IgD-negative memory B cell (primary cell): ENCODE results near the gene DNAH5. TPM values are rescaled to one million over a fixed set of nuclear protein-coding genes. Genes with fewer than 3 reads are reported as not detected.
A peak's percentile ranks its signal among the peaks of the same experiment; 100 is the strongest.
"Not testable (repeated sequence)": the region's sequence is repeated elsewhere in the genome, so short reads cannot be mapped to it uniquely, and the experiment has no call there.

Experiments used
- H3K27ac Mint-ChIP-seq, 3 donors: one replicate each; pipeline ENCODE4 v1.8.0; 2020 to 2022; ENCODE audit warnings: mild to moderate bottlenecking in 3 of 3, mixed read lengths in 3 of 3, moderate library complexity in 1 of 3
- H3K27me3 Mint-ChIP-seq: one replicate; pipeline ENCODE4 v1.8.0; 2021; ENCODE audit warnings: mixed read lengths
- H3K36me3 Mint-ChIP-seq: one replicate; pipeline ENCODE4 v1.8.0; 2020; ENCODE audit warnings: mild to moderate bottlenecking, mixed read lengths
- H3K4me1 Mint-ChIP-seq, 3 donors: one replicate each; pipeline ENCODE4 v1.8.0; 2020 to 2022; ENCODE audit warnings: mixed read lengths in 3 of 3, mild to moderate bottlenecking in 1 of 3
- H3K4me3 Mint-ChIP-seq, 4 donors: one replicate each; pipeline ENCODE4 v1.8.0; 2020 to 2022; ENCODE audit warnings: mild to moderate bottlenecking in 4 of 4, mixed read lengths in 4 of 4, moderate library complexity in 3 of 4
- H3K9me3 Mint-ChIP-seq, 3 donors: one replicate each; pipeline ENCODE4 v1.8.0; 2020 to 2021; ENCODE audit warnings: mixed read lengths in 3 of 3, mild to moderate bottlenecking in 1 of 3
- polyA plus RNA-seq: library from polyadenylated mRNA; unstranded; fragments of 300-500 nt; fragmentation: Illumina TruSeq; gene quantifications from one replicate; pipeline ENCODE4 v1.2.3, GENCODE V29; 2021

The DNAH5 gene, protein sequence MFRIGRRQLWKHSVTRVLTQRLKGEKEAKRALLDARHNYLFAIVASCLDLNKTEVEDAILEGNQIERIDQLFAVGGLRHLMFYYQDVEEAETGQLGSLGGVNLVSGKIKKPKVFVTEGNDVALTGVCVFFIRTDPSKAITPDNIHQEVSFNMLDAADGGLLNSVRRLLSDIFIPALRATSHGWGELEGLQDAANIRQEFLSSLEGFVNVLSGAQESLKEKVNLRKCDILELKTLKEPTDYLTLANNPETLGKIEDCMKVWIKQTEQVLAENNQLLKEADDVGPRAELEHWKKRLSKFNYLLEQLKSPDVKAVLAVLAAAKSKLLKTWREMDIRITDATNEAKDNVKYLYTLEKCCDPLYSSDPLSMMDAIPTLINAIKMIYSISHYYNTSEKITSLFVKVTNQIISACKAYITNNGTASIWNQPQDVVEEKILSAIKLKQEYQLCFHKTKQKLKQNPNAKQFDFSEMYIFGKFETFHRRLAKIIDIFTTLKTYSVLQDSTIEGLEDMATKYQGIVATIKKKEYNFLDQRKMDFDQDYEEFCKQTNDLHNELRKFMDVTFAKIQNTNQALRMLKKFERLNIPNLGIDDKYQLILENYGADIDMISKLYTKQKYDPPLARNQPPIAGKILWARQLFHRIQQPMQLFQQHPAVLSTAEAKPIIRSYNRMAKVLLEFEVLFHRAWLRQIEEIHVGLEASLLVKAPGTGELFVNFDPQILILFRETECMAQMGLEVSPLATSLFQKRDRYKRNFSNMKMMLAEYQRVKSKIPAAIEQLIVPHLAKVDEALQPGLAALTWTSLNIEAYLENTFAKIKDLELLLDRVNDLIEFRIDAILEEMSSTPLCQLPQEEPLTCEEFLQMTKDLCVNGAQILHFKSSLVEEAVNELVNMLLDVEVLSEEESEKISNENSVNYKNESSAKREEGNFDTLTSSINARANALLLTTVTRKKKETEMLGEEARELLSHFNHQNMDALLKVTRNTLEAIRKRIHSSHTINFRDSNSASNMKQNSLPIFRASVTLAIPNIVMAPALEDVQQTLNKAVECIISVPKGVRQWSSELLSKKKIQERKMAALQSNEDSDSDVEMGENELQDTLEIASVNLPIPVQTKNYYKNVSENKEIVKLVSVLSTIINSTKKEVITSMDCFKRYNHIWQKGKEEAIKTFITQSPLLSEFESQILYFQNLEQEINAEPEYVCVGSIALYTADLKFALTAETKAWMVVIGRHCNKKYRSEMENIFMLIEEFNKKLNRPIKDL (N-terminal part only)
- not detected for polyA plus RNA-seq

DNA sequence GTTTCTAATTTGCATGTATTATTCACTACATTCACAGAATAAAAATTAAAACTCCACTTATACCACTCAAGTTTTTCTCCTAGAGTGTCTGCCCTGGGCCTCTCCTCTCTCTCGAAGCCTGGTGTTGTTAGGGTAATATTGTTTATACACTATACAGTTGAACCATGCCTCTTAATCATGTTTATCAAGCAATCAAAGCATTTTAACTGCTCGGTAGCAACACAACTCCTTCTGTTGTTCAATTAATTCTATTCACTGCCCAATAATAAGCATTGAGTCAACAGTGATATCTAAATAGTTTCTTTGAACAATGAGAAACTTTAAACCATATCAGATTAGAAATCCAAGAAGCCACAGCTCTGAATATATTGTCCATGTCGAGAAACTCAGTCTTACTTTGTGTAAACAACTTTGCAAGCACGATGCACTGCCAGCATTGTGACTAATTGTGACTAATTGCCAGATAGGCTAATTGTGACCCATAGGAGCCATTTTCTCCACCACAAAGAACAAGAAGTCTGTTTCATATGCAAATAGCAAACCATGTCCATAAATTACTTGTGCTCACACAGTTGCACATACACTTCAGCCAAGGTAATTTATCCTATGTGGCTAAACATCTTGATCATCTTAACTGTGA, at the start of gene DNAH5:
Gene DNAH5 (minus strand): TSS at position 129 of the 640 bp plus-strand sequence. CDS start 250 bp downstream, outside the sequence.
- no peak within 1 kb of the TSS for H3K27ac Mint-ChIP-seq
- no peaks in the 10 kb centered on the region for H3K36me3 Mint-ChIP-seq
- H3K4me1 Mint-ChIP-seq: no peaks in the 10 kb centered on the region
- no peaks in the 10 kb centered on the region for H3K27me3 Mint-ChIP-seq
- no peak within 1 kb of the TSS for H3K4me3 Mint-ChIP-seq
- no peaks in the 10 kb centered on the region for H3K9me3 Mint-ChIP-seq

DNA sequence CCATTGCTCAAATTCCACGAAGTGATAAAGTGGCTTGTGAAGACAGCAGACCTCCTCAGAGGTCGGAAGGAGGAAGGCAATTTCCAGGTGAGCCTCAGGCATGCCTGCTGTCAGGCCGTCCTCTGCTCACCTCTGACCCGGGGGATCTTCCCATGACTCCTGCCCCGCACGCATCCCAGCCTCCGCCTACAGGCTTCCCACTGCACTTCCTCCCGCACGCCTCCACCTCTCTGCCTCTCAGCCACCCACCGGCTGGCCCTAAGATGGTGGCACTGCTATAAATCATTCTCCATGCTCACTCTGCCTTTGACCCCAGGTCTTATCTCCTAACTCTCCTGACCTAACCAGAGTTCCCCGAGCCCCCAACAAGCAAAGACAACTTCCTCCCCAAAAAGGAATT, 49.4 kb upstream of the DNAH5 start:
- Mint-ChIP-seq H3K4me1 (peaks cover 0 to 5% (median 0%) of the 10 kb centered on the region in 3 donors), H3K27me3 (peaks cover 10% of the 10 kb centered on the region), H3K9me3 (peaks cover 3 to 8% (median 5%) of the 10 kb centered on the region in 3 donors), H3K27ac (no peak overlapping the region), H3K36me3 (peaks cover 3% of the 10 kb centered on the region), H3K4me3 (no peak overlapping the region)

DNA sequence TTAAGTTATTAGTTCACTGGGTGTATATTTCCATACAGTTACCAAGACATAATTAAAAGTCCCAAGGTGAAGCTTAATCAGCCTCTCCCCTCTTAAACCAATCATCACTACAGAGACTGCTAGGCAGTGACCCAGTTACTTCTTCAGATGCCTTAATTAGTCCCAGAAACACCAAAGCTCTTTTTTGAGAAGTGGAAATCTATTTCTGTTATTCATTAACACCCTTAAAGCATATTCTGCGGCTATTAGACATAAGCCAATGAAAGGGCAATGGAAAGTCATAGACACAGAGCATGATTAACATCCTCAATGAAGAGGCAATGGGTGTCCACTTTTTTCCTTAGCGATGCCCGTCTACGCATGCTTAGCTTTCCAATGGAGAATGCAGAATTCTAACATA, 48.3 kb upstream of the DNAH5 start:
- H3K36me3 Mint-ChIP-seq: peaks cover 3% of the 10 kb centered on the region
- peaks cover 10% of the 10 kb centered on the region for H3K27me3 Mint-ChIP-seq
- H3K27ac Mint-ChIP-seq: no peak overlapping the region
- H3K4me3 Mint-ChIP-seq: no peak overlapping the region
- peaks cover 2 to 7% (median 4%) of the 10 kb centered on the region in 3 donors for H3K4me1 Mint-ChIP-seq
- peaks cover 3 to 5% (median 5%) of the 10 kb centered on the region in 3 donors for H3K9me3 Mint-ChIP-seq

DNA sequence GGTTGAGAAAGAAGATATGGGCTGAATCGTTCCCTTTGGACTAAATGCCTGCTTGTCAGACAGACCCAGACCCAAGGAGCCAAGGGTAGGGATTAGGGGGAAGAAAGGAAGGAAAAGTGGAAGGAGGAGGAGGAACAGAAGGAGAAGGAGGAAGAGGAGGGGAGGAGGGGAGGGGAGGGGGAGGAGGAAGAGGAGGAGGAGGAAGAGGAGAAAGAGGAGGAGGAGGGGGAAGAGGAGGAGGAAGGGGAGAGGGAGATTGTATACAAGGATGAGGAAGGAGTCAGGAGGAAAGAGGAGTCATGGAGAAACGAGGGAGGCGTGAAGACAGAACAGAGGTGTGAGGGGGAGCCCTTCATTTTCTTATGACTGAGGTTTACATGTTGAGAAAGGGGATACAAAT, 46.9 kb upstream of the DNAH5 start:
- Mint-ChIP-seq H3K4me1 (peaks cover 3 to 8% (median 5%) of the 10 kb centered on the region in 3 donors), H3K4me3 (no peak overlapping the region), H3K36me3 (peaks cover 3% of the 10 kb centered on the region), H3K9me3 (peaks cover 0 to 1% (median 0%) of the 10 kb centered on the region in 3 donors), H3K27ac (no peak overlapping the region), H3K27me3 (peaks cover 12% of the 10 kb centered on the region)

DNA sequence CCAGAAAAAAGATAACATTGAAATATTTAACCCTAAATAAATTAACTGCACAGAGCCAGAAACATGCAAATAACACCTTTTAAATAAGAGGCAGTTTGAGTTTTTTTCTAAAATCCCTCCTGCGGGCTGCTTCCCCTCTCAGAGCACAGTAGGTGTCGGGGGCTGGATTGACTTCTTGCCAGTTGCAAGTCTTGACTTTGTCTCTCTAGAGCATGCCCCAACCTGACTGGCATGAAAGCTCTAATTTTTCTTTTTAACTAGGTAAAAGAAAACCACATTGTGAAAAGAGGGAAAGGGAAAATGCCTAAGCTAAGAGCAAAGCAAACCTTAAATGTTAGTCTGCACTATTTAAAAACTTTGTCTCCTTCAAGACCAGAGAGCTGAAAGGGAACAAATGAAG, 46.4 kb upstream of the DNAH5 start:
- Mint-ChIP-seq H3K4me1 (peaks cover 3 to 8% (median 5%) of the 10 kb centered on the region in 3 donors), H3K27me3 (peaks cover 12% of the 10 kb centered on the region), H3K27ac (no peak overlapping the region), H3K36me3 (peaks cover 3% of the 10 kb centered on the region), H3K4me3 (peak overlapping the region in 1 of 4 donors; percentile 55), H3K9me3 (peaks cover 0 to 1% (median 0%) of the 10 kb centered on the region in 3 donors)

DNA sequence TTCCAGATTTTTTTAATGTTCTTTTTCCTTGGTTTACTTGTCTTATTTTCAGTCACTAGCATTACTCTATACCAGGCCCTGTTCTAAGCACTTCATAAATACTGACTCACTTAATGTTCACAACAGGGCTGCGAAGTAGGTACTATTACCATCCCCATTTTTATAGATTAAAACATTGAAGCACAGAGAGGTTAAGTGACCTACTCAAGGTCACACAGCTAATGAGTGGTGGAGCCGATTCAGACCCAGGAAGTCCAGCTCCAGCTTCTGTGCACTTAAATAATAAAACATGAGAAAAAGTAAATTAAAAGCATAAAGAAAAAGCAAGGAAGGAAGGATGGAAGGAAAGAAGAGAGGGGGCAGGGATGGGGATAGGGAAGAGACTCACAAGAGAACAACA, 45.3 kb upstream of the DNAH5 start:
- Mint-ChIP-seq H3K27ac (no peak overlapping the region), H3K9me3 (peaks cover 0 to 1% (median 0%) of the 10 kb centered on the region in 3 donors), H3K36me3 (peaks cover 3% of the 10 kb centered on the region), H3K27me3 (peaks cover 16% of the 10 kb centered on the region), H3K4me1 (peaks cover 3 to 8% (median 5%) of the 10 kb centered on the region in 3 donors), H3K4me3 (no peak overlapping the region)

DNA sequence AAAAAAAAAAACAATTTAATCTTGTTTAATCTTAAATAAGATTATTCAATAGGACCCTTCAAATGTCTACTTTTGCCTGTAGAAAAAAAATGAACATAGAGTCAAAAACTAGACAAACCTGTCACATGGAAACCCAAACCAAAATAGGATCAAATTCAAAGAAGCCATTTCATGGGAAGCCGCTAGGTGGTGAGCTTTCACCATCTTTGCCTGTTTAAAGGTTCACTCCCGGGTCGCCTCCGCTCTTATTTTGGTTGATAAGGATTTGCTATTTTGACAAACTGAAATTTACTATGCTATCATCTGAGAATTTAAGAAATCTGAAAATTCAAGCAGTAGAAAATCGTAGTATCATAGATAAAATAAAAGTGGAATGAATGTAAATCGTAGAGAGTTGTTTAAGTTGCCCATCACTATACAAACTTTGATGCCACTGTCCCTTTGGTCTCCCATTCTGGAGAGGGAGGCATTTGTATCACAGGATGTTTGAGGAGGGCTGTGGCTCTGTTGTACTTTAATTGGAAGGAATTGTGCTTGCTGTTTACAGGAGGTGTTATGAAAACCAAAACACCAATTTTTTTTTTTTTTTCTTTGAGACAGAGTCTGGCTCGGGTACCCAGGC, 43.5 kb upstream of the DNAH5 start:
- Mint-ChIP-seq H3K27ac (peak overlapping the region in 1 of 3 donors; percentile 28), H3K36me3 (peaks cover 4% of the 10 kb centered on the region), H3K27me3 (peaks cover 9% of the 10 kb centered on the region), H3K4me1 (peaks cover 3 to 5% (median 3%) of the 10 kb centered on the region in 3 donors), H3K9me3 (peaks cover 0 to 1% (median 0%) of the 10 kb centered on the region in 3 donors), H3K4me3 (no peak overlapping the region)

DNA sequence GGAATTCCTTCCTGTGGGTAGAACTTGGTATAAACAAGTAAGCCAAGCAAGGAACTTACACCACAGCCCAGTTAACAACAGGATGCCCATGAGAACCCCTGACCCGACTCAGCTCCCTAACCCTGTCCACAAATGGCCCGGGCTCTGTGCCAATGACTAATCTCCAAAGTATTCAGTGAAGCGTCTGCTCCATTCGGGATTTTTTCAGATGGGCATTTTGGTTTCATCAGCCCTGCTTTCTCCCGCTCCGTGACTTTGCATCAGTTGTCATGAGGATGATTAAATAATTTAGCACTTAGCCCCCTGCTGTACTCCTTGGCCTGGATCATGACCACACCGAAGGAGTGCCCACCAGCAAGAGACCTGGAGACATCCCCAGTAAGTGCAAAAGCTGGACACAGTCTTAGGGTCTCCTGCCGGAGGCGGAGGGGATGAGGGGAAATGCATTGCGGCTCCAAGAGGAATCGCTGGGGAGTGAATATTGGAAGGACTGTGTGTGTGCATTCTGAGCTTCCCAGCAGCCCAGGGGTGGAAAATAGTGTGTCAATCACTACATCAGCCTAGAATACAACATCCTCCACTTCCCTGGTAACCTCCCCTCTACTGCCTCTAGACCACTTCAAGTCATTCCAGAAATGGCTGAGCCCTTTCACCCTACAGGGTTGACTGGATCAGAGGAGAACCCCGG, 41.4 kb upstream of the DNAH5 start:
- Mint-ChIP-seq H3K9me3 (peaks cover 0 to 1% (median 0%) of the 10 kb centered on the region in 3 donors), H3K27ac (no peak overlapping the region), H3K36me3 (peaks cover 3% of the 10 kb centered on the region), H3K4me3 (no peak overlapping the region), H3K27me3 (peaks cover 9% of the 10 kb centered on the region), H3K4me1 (peaks cover 3 to 5% (median 3%) of the 10 kb centered on the region in 3 donors)

DNA sequence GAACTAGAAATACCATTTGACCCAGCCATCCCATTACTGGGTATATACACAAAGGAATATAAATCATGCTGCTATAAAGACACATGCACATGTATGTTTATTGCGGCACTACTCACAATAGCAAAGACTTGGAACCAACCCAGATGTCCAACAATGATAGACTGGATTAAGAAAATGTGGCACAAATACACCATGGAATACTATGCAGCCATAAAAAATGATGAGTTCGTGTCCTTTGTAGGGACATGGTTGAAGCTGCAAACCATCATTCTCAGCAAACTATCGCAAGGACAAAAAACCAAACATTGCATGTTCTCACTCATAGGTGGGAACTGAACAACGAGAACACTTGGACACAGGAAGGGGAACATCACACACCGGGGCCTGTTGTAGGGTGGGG, 40.4 kb upstream of the DNAH5 start:
- H3K27ac Mint-ChIP-seq, H3K36me3 Mint-ChIP-seq, H3K4me1 Mint-ChIP-seq, H3K4me3 Mint-ChIP-seq, H3K9me3 Mint-ChIP-seq: not testable (repeated sequence)
- peaks cover 11% of the 10 kb centered on the region for H3K27me3 Mint-ChIP-seq

DNA sequence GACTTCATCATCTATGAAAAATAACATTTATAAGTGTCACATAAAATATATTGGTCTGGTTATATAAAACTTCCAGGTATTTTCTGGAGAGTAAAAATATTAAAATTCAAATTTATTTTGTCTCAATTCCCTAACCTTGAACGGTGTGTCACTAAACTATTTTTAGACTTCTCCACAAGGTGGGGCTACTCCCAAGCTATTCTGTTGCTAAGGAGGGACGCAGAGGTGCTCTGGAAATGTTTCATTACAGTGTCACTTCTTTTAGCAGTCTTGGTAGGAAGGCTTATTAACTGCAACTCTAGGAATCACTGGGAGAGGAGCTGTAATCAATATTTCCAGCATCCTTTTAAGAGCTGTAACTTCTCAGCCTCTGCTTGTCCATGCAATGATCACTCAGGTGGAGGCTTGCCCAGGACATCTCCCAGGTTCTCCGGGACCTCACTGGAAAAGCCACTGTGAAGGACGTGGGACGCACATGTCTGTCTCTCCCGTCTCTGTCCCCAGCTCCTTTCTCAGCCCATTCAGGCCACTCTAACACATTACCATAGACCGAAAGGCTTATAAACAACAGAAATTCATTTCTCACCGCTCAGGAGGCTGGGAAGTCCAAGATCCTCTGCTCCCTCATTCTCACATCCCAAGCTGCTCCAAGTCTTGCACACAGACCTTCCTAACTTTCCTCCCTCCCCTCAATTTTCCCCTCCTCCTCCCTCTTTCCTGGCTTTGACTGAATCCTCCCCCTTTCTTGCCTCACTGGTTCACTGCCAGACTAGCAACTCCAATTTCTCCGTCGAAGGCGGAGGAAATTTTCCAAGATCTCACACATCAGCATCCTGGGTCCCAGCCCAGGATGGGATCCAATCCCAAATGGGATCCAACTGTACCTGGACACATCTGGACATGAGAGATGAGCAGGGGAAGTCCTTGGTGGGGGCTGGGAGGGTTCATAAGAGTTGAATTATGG, 32.7 kb upstream of the DNAH5 start:
- Mint-ChIP-seq H3K36me3 (no peaks in the 10 kb centered on the region), H3K27me3 (peaks cover 5% of the 10 kb centered on the region), H3K4me3 (peak overlapping the region in 1 of 4 donors; percentile 3), H3K9me3 (no peaks in the 10 kb centered on the region), H3K4me1 (no peaks in the 10 kb centered on the region), H3K27ac (no peak overlapping the region)

DNA sequence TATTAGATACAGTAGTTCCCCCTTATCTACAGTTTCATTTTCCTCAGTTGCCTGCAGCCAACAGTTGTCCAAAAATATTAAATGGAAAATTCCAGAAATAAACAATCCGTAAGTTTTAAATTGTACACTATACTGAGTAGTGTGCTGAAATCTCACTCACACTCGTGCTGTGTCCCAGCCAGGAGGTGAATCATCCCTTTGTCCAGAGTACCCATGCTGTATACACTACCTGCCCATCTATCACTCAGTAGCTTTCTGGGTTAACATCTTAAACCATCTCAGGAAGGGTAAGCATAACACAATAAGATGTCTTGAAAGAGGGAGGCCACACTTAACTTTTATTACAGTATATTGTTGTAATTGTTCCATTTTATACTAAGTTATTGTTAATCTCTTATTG, 31.7 kb upstream of the DNAH5 start:
- peaks cover 5% of the 10 kb centered on the region for H3K27me3 Mint-ChIP-seq
- no peak overlapping the region for H3K27ac Mint-ChIP-seq
- H3K4me1 Mint-ChIP-seq: no peaks in the 10 kb centered on the region
- H3K4me3 Mint-ChIP-seq: no peak overlapping the region
- no peaks in the 10 kb centered on the region for H3K9me3 Mint-ChIP-seq
- no peaks in the 10 kb centered on the region for H3K36me3 Mint-ChIP-seq

DNA sequence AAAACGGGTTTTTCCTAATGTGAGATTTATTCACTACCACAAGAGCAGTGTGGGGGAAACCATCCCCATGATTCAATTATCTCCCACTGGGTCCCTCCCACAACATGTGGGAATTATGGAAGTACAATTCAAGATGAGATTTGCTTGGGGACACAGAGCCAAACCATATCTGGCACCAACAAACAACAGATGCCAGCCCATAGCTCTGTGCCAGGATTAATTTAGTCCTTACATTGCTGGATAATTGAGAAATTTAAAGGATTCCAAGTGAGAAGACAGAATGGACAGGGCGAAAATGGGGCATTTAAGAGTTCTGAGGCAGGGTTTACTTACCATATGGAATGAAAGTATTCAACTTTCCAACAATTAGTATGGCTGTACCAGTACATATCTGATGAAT, 30.8 kb upstream of the DNAH5 start:
- Mint-ChIP-seq H3K27me3 (peaks cover 3% of the 10 kb centered on the region), H3K27ac (no peak overlapping the region), H3K36me3 (no peaks in the 10 kb centered on the region), H3K9me3 (peaks cover 0 to 2% (median 0%) of the 10 kb centered on the region in 3 donors), H3K4me1 (no peaks in the 10 kb centered on the region), H3K4me3 (no peak overlapping the region)
